Loucy (cell line): ENCODE data around the gene ENTPD2.

Source experiments
- H2AFZ ChIP-seq: fragments of 200-600 bp; sonication (generic); 2 replicates; pipeline ENCODE4 v1.6.0; 2016; ENCODE audit warnings: antibody characterized with exemption, mild to moderate bottlenecking, low read length, moderate library complexity
- H3F3A ChIP-seq: fragments of 200-600 bp; 2 replicates; pipeline ENCODE4 v1.6.0; 2016; ENCODE audit warnings: antibody characterized with exemption, low read depth, mild to moderate bottlenecking
- H3K27me3 ChIP-seq: fragments of 200-600 bp; sonication (generic); 2 replicates; pipeline ENCODE4 v1.6.1; 2014; ENCODE audit warnings: low read length, mild to moderate bottlenecking; ENCODE audit not compliant: insufficient read depth, poor library complexity, severe bottlenecking
- H3K36me3 ChIP-seq: fragments of 200-600 bp; sonication (generic); 2 replicates; pipeline ENCODE4 v1.6.1; 2016; ENCODE audit warnings: low read length; ENCODE audit not compliant: insufficient read depth
- H3K4me1 ChIP-seq: fragments of 200-600 bp; sonication (generic); 2 replicates; pipeline ENCODE4 v1.5.1; 2014; ENCODE audit warnings: low read length, mild to moderate bottlenecking; ENCODE audit not compliant: insufficient read depth, poor library complexity, severe bottlenecking
- H3K4me2 ChIP-seq: fragments of 200-600 bp; sonication (generic); 2 replicates; pipeline ENCODE4 v1.6.0; 2014; ENCODE audit warnings: antibody characterized with exemption, low read length, low read depth, mild to moderate bottlenecking; ENCODE audit not compliant: poor library complexity, severe bottlenecking
- H3K4me3 ChIP-seq: fragments of 200-600 bp; sonication (generic); 2 replicates; pipeline ENCODE4 v1.5.1; 2014; ENCODE audit warnings: low read length, mild to moderate bottlenecking, mixed read lengths; ENCODE audit not compliant: poor library complexity, severe bottlenecking
- H3K79me2 ChIP-seq: fragments of 200-600 bp; sonication (generic); 2 replicates; pipeline ENCODE4 v1.6.1; 2014; ENCODE audit warnings: low read length; ENCODE audit not compliant: insufficient read depth
- H3K9ac ChIP-seq: fragments of 200-600 bp; sonication (generic); 2 replicates; pipeline ENCODE4 v1.6.0; 2014; ENCODE audit warnings: mild to moderate bottlenecking, low read depth, low read length, moderate library complexity; ENCODE audit not compliant: poor library complexity, severe bottlenecking
- H3K9me2 ChIP-seq: fragments of 200-600 bp; sonication (generic); replicated peaks from 2 replicates; pipeline ENCODE4 v1.6.1; 2016; ENCODE audit warnings: low read depth, low read length, mixed read lengths
- H3K9me3 ChIP-seq: fragments of 200-600 bp; sonication (generic); 2 replicates; pipeline ENCODE4 v1.6.1; 2014; ENCODE audit warnings: mild to moderate bottlenecking, antibody characterized with exemption, low read length, low read depth; ENCODE audit not compliant: insufficient read depth
- H4K20me1 ChIP-seq: fragments of 200-600 bp; sonication (generic); 2 replicates; pipeline ENCODE4 v1.6.0; 2014; ENCODE audit warnings: antibody characterized with exemption, low read length, mild to moderate bottlenecking; ENCODE audit not compliant: insufficient read depth, poor library complexity, severe bottlenecking
- CTCF ChIP-seq: fragments of 200-600 bp; sonication (generic); conservative IDR thresholded peaks from 2 replicates; pipeline ENCODE4 v1.5.1; 2014; ENCODE audit warnings: mild to moderate bottlenecking, antibody characterized with exemption, low read length
- EZH2phosphoT487 ChIP-seq: fragments of 200-600 bp; IDR thresholded peaks from 2 replicates; pipeline ENCODE4 v1.6.1; 2018; ENCODE audit warnings: antibody characterized with exemption, mild to moderate bottlenecking, moderate library complexity, borderline replicate concordance

Gene ENTPD2

GRCh38 chr9:137023583-137023991, 30.3 kb downstream of the ENTPD2 start:
- Histone ChIP-seq H3K9ac (no peak overlapping the region), H3K27me3 (no peaks in the 10 kb centered on the region), H3K9me3 (no peaks in the 10 kb centered on the region), H2AFZ (no peak overlapping the region), H3F3A (no peaks in the 10 kb centered on the region; the same call in 1 of the 2 replicates), H3K4me2 (no peak overlapping the region), H3K9me2 (no peaks in the 10 kb centered on the region), H3K79me2 (peaks cover 5% of the 10 kb centered on the region; the same call in 1 of the 2 replicates), H3K36me3 (no peaks in the 10 kb centered on the region), H3K4me1 (peaks cover 15% of the 10 kb centered on the region), H4K20me1 (peaks cover 9% of the 10 kb centered on the region), H3K4me3 (no peak overlapping the region)
- TF ChIP-seq EZH2phosphoT487 (no peak), CTCF (no peak)

GRCh38 chr9:137023157-137023556, 30.7 kb downstream of the ENTPD2 start:
- H3K79me2 ChIP-seq = peaks cover 5% of the 10 kb centered on the region; the same call in 1 of the 2 replicates
- no peaks in the 10 kb centered on the region for H3K9me3 ChIP-seq
- no peaks in the 10 kb centered on the region for H3K27me3 ChIP-seq
- TF ChIP-seq CTCF = no peak
- TF ChIP-seq EZH2phosphoT487 = no peak
- H3K4me2 ChIP-seq = no peak overlapping the region
- H3K9me2 ChIP-seq = no peaks in the 10 kb centered on the region
- H4K20me1 ChIP-seq = peaks cover 9% of the 10 kb centered on the region
- no peaks in the 10 kb centered on the region for H3F3A ChIP-seq
- no peak overlapping the region for H2AFZ ChIP-seq
- H3K9ac ChIP-seq = no peak overlapping the region
- no peaks in the 10 kb centered on the region for H3K36me3 ChIP-seq
- no peak overlapping the region for H3K4me3 ChIP-seq
- peaks cover 15% of the 10 kb centered on the region for H3K4me1 ChIP-seq

- Histone ChIP-seq H3K4me1 (peaks cover 14% of the 10 kb centered on the region), H3K4me3 (no peak overlapping the region), H2AFZ (no peak overlapping the region), H3F3A (no peaks in the 10 kb centered on the region), H3K9ac (no peak overlapping the region), H3K79me2 (peaks cover 5% of the 10 kb centered on the region; the same call in 1 of the 2 replicates), H4K20me1 (peaks cover 9% of the 10 kb centered on the region), H3K9me2 (no peaks in the 10 kb centered on the region), H3K9me3 (no peaks in the 10 kb centered on the region), H3K36me3 (no peaks in the 10 kb centered on the region), H3K4me2 (no peak overlapping the region), H3K27me3 (no peaks in the 10 kb centered on the region)
- TF ChIP-seq CTCF (no peak), EZH2phosphoT487 (no peak)
These were observed 31.2 kb downstream of the ENTPD2 start for GRCh38 chr9:137022662-137023008.
